ENCODE data around the gene ACKR2. TPM values are rescaled to one million over a fixed set of nuclear protein-coding genes. Genes with fewer than 3 reads are reported as not detected.

Gene ACKR2
- total RNA-seq, 6 experiments from 2014 or later = 17.0 to 36.1 (median 23.0) TPM

DNA sequence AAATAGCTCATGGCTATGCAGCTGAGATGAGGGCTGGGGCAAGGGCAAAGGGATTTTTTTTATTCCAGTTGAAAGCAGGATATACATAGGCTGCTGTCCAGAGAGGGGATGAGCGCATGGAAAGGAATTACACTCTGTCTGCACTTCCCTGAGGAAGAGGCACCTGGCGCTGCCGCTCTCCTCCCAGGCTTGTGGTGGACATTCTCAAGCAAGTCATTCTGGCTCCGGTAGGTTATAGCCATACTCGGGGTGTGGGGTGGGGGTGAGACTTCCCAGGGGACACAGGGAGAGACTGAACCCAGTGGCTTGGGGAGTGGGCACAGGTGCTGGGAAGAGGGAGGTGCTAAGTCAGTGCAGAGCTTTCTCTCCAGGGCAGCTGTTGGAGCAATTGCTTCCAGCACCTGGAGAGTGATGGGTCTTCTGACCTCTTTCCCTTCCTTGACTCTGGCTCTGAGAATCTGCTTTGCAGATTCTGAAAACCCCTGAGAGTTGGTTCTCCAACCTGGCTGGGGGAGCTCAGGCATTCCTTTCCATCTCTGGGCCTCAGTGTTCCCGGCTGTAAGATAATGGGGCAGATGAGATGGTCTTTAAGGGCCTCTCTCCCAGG lies 42.1 kb downstream of the ACKR2 start:
- H3K27ac ChIP-seq = peak overlapping the region; percentile 11 to 79 (median 76)

DNA sequence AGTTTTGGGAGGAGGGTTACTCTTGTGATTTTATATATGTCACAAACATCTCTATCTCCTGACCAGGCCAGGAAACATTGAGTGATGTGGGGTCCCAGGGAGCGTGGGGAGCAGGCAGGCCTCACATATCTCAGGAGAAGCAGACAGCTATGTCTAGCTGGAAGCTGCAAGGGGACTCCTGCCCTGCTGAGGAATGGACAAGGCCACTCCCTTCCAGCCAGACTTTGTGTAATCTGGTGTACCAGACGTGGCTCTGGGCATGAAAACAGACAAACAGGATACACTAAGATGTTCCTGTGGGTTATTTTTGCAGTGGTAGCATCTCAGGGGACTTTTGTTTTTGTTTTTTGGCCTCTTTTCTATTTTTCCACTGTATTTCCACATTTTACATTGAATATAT lies 43.2 kb downstream of the ACKR2 start:
- Histone ChIP-seq H3K27ac (peak overlapping the region; percentile 76 to 82 (median 79)), H3K36me3 (no peaks in the 10 kb centered on the region), H3K4me1 (peaks cover 0 to 70% (median 24%) of the 10 kb centered on the region in 4 donors), H3K27me3 (no peaks in the 10 kb centered on the region), H3K9me3 (no peaks in the 10 kb centered on the region), H3K4me3 (no peak overlapping the region)
- DNase-seq (peak; percentile 64 to 70 (median 66)), ATAC-seq (peak; percentile 27 to 64 (median 38))
- TF ChIP-seq, protein P1, sequence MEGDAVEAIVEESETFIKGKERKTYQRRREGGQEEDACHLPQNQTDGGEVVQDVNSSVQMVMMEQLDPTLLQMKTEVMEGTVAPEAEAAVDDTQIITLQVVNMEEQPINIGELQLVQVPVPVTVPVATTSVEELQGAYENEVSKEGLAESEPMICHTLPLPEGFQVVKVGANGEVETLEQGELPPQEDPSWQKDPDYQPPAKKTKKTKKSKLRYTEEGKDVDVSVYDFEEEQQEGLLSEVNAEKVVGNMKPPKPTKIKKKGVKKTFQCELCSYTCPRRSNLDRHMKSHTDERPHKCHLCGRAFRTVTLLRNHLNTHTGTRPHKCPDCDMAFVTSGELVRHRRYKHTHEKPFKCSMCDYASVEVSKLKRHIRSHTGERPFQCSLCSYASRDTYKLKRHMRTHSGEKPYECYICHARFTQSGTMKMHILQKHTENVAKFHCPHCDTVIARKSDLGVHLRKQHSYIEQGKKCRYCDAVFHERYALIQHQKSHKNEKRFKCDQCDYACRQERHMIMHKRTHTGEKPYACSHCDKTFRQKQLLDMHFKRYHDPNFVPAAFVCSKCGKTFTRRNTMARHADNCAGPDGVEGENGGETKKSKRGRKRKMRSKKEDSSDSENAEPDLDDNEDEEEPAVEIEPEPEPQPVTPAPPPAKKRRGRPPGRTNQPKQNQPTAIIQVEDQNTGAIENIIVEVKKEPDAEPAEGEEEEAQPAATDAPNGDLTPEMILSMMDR (IDR thresholded peaks at IDR 0.05) = no peak
- TF ChIP-seq POLR2A (IDR thresholded peaks at IDR 0.05) = peak; percentile 36
- intact Hi-C loops (cut with DNase I) = no loop called here
- WGBS (ENCODE audit: insufficient coverage, low coverage, low lambda C conversion rate, missing lambda C conversion rate) = 0% methylated on average over 1 of the region's 2 CpGs

More for the DNA sequence above, 42.1 kb downstream of the ACKR2 start:
- peaks cover 0 to 70% (median 30%) of the 10 kb centered on the region in 4 donors for H3K4me1 ChIP-seq
- H3K36me3 ChIP-seq = no peaks in the 10 kb centered on the region
- intact Hi-C loops (cut with DNase I) = no loop called here
- H3K27me3 ChIP-seq = no peaks in the 10 kb centered on the region
- ATAC-seq (no peak), DNase-seq (peak in 1 of 3 donors; percentile 32)
- H3K4me3 ChIP-seq = no peak overlapping the region
- 80% methylated on average over 1 of the region's 6 CpGs for WGBS (ENCODE audit: insufficient coverage, low coverage, low lambda C conversion rate, missing lambda C conversion rate)
- TF ChIP-seq POLR2A (IDR thresholded peaks at IDR 0.05) = no peak
- TF ChIP-seq, protein P1 (IDR thresholded peaks at IDR 0.05) = no peak
- no peaks in the 10 kb centered on the region for H3K9me3 ChIP-seq

DNA sequence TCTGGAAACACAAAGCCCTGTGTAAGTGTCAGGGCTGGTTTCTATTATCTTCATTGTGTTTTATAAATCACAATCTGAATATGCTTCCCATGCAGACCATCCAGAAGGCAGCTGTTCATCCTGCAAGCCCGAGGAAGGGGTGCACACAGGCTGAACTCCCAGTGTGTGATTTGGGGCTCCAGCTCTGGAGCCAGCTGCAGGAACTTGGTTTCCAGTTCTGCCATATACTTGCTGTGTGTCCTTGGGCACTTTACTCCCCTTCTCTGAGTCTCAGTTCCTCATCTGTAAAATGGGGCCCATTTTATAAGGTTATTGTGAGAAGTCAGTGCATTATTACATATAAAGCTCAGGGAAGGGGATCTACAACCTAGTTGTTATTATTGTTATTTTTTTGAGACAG lies 43.8 kb downstream of the ACKR2 start:
- DNase-seq (no peak), ATAC-seq (no peak)
- H3K36me3 ChIP-seq = no peaks in the 10 kb centered on the region
- intact Hi-C loops (cut with DNase I) = no loop called here
- H3K4me1 ChIP-seq = peaks cover 0 to 64% (median 21%) of the 10 kb centered on the region in 4 donors
- no peaks in the 10 kb centered on the region for H3K27me3 ChIP-seq
- no peak for TF ChIP-seq POLR2A (IDR thresholded peaks at IDR 0.05)
- TF ChIP-seq, protein P1 (IDR thresholded peaks at IDR 0.05) = no peak
- whole genome bisulfite sequencing (ENCODE audit: insufficient coverage, low coverage, low lambda C conversion rate, missing lambda C conversion rate) = 63% methylated on average over 1 of the region's 1 CpG
- H3K4me3 ChIP-seq = no peak overlapping the region
- peak overlapping the region; percentile 76 to 82 (median 79) for H3K27ac ChIP-seq
- H3K9me3 ChIP-seq = no peaks in the 10 kb centered on the region

DNA sequence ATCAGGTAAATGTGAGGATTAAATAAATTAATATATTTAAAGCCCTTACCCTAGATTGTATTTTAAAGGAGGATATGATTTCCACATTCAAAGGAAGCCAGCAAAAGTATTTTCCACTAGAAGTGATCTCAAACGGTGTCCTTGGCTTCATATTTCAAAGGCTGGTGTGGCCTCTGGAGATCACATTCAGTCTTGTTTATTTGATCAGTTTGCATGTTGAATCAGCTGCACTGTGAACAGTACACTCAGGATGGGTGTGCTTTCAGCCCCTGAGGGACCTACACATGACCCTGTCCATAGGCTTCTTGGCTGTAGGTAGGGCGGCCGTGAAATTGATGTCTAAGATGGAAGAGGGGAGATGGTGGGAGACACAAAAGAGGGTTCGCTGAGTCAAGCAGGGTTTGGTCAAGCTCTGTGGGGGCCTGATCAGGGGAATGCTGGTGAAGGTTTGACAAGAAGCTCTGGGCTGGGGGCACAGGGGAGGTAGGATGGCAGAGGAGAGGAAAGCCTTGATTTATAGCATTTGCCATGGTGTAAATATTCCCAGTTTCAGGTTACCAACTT lies 44.6 kb downstream of the ACKR2 start:
- 54% methylated on average over 4 of the region's 4 CpGs for WGBS (ENCODE audit: insufficient coverage, low coverage, low lambda C conversion rate, missing lambda C conversion rate)
- no peak overlapping the region for H3K4me3 ChIP-seq
- H3K27me3 ChIP-seq = no peaks in the 10 kb centered on the region
- H3K9me3 ChIP-seq = no peaks in the 10 kb centered on the region
- DNase-seq = no peak
- intact Hi-C loops (cut with DNase I) = no loop called here
- peaks cover 0 to 56% (median 21%) of the 10 kb centered on the region in 4 donors for H3K4me1 ChIP-seq
- no peaks in the 10 kb centered on the region for H3K36me3 ChIP-seq
- peak; percentile 36 to 53 (median 38) for ATAC-seq
- TF ChIP-seq POLR2A (IDR thresholded peaks at IDR 0.05) = peak; percentile 20
- TF ChIP-seq, protein P1 (IDR thresholded peaks at IDR 0.05) = no peak
- H3K27ac ChIP-seq = peak overlapping the region; percentile 76 to 82 (median 79)
